GM21786 (cell line): ENCODE results near the gene ZNF419.

Source experiments
- ATAC-seq: cut with Tn5 transposase; IDR thresholded peaks from one replicate; pipeline ENCODE4 v1.9.1; 2021; ENCODE audit not compliant: unreplicated experiment

The ZNF419 gene

DNA sequence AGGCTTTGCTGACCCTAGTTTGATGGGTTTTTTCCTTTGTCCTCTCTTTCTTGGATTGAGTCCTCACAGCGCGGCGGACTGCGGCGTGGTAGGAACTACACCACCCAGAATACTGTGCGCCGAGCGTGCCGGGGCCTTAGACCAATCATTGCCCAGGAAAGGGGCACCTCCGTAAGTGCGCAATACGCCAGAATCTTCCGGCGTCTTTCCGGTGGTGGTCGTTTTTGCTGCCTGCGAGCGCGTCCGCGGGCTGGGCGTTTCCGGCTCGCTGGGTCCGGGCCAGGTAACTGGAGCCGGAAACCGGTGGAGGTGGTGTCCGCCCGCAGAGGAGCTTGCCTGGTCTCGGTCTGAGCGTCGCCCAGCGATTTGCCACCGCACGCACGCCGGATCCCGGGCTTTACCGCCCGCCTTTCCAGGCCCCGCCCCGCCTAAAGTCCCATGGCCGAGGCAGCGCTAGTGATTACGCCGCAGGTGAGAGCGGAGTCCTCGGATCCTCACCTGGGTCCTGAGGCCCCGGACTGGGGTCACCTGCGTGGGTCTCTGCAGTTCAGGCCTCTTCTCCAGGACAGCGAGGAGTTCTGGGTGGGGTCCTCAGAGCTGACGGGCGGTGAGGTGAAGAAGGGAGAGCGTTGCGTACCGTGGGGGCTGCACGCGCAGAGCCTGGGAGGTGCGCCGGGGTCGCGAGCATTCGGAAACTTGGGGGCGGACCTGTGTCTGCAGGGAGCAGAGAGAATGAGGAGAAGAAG is 39.8 kb downstream of the ZNF419 start, which contains the start of gene ZNF549:
TSS of gene ZNF549 (plus strand) at position 221 of the 746 bp plus-strand sequence. CDS start at position 439, 218 bp downstream.
- ATAC-seq: peak; percentile 97

DNA sequence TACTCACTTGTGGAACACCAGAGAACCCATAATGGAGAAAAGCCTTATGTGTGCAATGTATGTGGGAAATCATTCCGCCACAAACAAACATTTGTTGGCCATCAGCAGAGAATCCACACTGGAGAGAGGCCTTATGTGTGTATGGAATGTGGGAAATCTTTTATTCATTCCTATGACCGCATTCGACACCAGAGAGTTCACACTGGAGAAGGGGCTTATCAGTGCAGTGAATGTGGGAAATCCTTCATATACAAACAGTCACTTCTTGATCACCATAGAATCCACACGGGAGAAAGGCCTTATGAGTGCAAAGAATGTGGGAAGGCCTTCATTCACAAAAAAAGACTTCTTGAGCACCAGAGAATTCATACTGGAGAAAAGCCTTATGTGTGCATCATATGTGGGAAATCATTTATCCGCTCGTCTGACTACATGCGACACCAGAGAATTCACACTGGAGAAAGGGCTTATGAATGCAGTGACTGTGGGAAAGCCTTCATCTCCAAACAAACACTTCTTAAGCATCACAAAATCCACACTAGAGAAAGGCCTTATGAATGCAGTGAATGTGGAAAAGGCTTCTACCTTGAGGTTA is 50.5 kb downstream of the ZNF419 start:
- ATAC-seq: no peak
